LNCaP clone FGC (cell line): Measurements from ENCODE around the gene NFKBIA.
"Not testable (repeated sequence)": the region's sequence is repeated elsewhere in the genome, so short reads cannot be mapped to it uniquely, and the experiment has no call there.

Experiments used
- DNase-seq: peaks from one replicate; pipeline ENCODE4 v3.0.0-alpha.2; 2011; ENCODE audit warnings: low read depth
- H3K4me3 ChIP-seq: 2 replicates; pipeline ENCODE4 v1.5.1; 2011; ENCODE audit warnings: mild to moderate bottlenecking, low read depth, low read length, control low read depth
- TF ChIP-seq, protein P1 (sequence below): IDR thresholded peaks from 2 replicates; pipeline ENCODE4 v1.5.1; 2012; ENCODE audit warnings: mild to moderate bottlenecking; ENCODE audit not compliant: control insufficient read depth, insufficient read depth; ENCODE audit errors: extremely low read depth

The NFKBIA gene

DNA sequence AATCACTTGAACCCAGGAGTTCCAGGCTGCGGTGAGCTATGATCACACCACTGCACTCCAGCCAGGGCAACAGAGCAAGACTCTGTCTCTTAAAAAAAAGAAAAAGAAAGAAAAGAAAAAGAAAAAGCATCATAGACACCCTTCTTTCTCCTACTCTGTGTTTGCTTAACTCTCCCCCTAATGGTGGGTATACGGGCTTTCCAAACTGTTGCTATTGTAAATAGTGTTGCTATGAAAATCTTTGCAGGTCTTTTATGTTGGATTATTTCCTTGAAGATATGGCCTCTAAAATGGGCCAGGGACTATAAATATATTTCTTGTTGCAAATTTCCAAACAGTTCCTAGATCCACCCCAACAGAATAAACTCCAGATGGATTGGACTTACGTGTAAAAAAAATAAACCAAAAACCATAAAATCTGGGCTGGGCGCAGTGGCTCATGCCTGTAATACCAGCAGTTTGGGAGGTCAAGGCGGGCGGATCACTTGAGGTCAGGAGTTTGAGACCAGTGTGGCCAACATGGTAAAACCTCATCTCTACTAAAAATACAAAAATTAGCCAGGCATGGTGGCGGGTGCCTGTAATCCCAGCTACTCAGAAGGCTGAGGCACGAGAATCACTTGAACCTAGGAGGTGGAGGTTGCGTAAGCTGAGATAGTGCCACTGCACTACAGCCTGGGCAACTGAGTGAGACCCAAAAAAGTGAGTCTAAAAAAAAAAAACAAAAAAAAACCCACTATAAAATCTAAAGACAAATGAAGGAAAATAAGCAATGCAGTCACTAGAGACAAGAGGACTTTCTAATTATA lies 25.9 kb downstream of the NFKBIA start:
- TF ChIP-seq, protein P1, sequence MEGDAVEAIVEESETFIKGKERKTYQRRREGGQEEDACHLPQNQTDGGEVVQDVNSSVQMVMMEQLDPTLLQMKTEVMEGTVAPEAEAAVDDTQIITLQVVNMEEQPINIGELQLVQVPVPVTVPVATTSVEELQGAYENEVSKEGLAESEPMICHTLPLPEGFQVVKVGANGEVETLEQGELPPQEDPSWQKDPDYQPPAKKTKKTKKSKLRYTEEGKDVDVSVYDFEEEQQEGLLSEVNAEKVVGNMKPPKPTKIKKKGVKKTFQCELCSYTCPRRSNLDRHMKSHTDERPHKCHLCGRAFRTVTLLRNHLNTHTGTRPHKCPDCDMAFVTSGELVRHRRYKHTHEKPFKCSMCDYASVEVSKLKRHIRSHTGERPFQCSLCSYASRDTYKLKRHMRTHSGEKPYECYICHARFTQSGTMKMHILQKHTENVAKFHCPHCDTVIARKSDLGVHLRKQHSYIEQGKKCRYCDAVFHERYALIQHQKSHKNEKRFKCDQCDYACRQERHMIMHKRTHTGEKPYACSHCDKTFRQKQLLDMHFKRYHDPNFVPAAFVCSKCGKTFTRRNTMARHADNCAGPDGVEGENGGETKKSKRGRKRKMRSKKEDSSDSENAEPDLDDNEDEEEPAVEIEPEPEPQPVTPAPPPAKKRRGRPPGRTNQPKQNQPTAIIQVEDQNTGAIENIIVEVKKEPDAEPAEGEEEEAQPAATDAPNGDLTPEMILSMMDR, result no peak
- DNase-seq, result no peak
- no peak overlapping the region for H3K4me3 ChIP-seq

DNA sequence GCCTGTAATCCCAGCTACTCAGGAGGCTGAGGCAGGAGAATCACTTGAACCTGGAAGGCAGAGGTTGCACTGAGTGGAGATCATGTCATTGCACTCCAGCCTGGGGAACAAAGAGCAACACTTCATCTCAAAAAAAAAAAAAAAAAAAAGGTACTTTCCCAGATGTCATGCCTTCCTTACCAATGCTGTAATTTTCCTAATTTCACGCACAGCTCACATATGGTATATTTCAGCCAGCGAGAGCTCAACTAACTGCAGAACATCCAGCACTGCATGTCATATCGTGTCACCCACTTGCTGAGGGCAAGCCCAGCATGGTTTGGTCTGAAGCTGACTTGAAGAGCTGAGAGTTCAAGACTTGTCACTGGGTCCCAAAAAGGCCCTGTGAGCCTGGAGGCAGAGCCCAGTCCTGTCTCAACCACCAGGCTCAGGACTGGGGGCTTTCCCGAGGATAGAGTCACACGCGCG lies 29.0 kb downstream of the NFKBIA start:
- TF ChIP-seq, protein P1, result no peak

DNA sequence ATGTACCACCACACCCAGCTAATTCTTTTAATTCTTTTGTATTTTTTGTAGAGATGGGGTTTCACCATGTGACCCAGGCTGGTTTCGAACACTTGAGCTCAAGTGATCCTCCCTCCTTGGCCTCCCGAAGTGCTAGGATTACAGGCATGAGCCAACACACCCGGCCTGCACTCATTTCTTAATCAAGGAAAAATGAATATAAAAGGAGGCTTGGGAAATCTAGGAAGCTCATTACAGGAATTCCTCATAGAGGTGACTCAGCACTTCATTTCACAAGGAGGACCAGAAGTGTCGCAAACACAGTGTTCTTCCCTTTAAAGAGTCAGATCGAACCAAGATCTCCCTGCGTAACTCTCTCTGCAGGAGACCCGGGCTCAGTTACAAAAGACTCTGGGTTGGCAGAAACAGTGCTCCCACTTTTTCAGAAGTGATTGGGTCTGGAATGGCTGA lies 30.3 kb downstream of the NFKBIA start:
- no peak for DNase-seq
- no peak overlapping the region for H3K4me3 ChIP-seq
- TF ChIP-seq, protein P1, result no peak

More for the DNA sequence above, 29.0 kb downstream of the NFKBIA start:
- no peak overlapping the region for H3K4me3 ChIP-seq
- no peak for DNase-seq

DNA sequence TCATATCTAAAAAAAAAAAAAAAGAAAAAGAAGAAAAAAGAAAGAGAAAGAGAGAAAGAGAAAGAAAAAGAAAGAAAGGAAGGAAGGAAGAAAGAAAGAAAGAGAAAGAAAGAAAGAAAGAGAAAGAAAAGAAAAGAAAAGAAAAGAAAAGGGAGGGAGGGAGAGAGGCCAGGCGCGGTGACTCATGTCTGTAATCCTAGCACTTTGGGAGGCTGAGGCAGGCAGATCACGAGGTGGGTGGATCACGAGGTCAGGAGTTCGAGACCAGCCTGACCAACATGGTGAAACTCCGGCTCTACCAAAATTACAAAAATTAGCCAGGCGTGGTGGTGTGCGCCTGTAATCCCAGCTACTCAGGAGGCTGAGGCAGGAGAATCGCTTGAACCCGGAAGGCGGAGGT lies 31.3 kb downstream of the NFKBIA start:
- H3K4me3 ChIP-seq, DNase-seq: not testable (repeated sequence)

DNA sequence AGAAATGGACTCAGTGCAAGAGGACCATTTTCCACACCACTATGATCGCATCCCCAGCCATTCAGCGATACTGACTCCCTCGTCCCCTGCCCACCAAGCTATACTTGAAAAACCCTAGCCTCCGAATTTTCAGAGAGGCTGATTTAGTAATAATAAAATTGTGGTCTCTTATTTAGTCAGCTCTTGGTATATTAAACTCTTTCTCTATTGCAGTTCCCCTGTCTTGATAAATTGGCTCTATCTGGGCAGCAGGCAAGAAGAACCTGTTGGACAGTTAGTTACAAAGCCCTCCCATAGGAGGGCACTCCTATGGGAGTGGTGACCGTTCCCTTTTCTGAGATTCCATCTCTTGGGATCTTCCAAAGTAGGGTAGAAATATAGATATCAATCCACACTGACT lies 33.6 kb downstream of the NFKBIA start:
- TF ChIP-seq, protein P1, result no peak
- H3K4me3 ChIP-seq, result no peak overlapping the region
- no peak for DNase-seq

DNA sequence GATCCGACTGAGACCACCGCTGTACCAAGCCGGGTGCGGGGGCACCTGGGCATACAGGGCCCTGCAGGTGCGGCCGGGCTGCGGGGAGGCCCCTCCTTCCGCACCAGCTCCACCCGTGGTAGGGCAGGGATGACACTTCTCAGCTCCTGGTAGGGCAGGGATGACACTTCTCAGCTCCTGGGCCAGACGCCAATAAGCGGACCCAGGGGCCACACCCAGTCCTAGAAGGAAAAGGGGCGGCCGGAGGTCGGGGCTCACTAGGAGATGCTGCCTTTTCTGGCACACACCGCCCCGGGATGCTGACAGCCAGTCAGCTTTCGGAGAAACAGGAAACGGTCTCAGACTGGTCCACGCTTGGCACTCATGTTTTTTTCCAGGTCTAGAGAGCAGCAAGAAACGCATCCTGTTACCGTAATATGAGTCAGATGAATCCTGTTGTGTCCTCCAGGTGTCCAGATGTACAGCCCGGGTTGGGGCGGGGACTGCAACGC lies 34.8 kb downstream of the NFKBIA start:
- TF ChIP-seq, protein P1, result no peak
- H3K4me3 ChIP-seq, result no peak overlapping the region
- DNase-seq, result no peak

DNA sequence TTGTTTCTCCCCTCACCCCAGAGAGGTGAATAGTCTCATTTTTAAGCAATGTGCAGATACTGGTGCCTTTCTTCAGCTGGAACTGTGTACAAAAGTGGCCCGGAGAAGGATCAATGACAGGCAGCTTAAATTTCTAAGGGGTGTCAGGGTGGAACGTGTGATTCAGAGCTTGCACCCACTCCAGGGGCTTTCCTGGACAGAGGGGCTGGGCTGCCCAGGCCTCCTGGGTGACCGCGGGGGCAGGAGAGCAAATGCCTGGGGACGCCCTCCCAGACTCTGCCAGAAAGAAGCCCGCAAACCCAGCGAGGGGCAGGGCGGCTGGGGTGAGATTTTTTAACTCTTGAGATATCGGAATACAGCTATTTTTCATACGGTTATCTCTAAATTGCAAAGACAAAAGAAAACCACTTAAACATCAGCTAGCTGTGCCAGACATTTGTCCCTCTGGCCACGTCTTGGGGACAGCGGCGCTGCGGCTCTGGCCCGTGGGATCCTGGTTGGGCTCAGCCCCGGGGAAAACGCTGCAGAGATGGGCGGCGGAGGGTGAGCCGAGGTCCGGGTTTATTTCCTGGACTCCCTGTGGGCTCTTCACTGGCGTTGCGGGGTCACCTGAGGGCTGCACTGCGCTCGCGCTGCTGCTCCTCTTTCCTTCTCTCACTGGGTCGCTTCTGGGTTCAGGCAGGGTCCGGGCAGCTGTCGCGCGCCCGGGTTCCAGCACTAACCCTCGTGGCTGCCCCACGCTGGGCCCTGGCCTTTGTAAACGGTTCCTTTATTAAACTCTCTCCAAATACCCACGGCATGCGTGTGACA lies 35.8 kb downstream of the NFKBIA start:
- no peak for DNase-seq
- TF ChIP-seq, protein P1, result no peak

More for the DNA sequence above, 35.8 kb downstream of the NFKBIA start:
- no peak overlapping the region for H3K4me3 ChIP-seq
